ENCODE measurements around the gene PPIB. TPM values are rescaled to one million over a fixed set of nuclear protein-coding genes. Genes with fewer than 3 reads are reported as not detected.
"Not testable (repeated sequence)": the region's sequence is repeated elsewhere in the genome, so short reads cannot be mapped to it uniquely, and the experiment has no call there.

Gene PPIB
- total RNA-seq, 1 donor from 2014 or later, result 102 TPM

DNA sequence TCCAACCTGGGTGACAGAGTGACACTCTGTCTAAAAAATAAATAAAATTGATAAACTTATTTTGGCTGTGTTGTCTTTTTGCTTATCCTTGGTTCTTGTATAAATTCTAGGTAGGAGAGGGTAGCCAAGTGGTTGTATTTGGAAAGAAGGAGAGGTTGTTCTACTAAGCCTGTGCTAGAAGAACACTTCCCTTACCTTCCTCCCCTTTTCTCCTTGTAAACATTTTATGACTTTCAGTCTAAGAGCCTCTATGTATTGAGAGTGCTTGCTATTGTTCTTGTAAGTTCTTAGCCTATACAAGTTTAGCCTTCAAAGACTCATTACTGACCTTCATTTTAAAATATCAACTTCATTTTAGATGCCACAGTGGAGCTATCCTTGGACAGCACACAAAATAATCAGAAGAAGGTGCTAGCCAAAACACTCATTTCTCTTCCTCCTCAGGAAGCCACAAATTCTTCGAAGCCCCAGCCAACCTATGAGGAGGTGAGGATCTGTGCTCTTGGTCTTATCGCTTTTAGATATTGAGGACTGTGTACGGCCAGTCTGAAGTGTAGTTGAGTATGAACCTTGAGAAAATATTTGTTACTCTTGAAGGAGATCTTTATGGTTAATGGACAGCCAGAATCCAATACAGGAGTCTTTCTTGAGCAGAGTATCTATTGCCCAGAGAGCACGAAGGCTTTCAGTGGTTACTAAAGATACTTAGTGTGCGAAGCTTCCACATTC, 44.9 kb downstream of the PPIB start:
- Histone ChIP-seq H3K4me1 (peaks cover 10% of the 10 kb centered on the region), H3K27me3 (ENCODE audit: low read depth) (no peaks in the 10 kb centered on the region), H3K36me3 (peaks cover 100% of the 10 kb centered on the region), H3K4me3 (no peak overlapping the region), H3K9me3 (replicated peaks) (no peaks in the 10 kb centered on the region), H3K27ac (replicated peaks) (no peak overlapping the region)
- intact Hi-C loops (cut with micrococcal nuclease), result no loop called here
- DNase-seq, result no peak
- TF ChIP-seq, protein P1, sequence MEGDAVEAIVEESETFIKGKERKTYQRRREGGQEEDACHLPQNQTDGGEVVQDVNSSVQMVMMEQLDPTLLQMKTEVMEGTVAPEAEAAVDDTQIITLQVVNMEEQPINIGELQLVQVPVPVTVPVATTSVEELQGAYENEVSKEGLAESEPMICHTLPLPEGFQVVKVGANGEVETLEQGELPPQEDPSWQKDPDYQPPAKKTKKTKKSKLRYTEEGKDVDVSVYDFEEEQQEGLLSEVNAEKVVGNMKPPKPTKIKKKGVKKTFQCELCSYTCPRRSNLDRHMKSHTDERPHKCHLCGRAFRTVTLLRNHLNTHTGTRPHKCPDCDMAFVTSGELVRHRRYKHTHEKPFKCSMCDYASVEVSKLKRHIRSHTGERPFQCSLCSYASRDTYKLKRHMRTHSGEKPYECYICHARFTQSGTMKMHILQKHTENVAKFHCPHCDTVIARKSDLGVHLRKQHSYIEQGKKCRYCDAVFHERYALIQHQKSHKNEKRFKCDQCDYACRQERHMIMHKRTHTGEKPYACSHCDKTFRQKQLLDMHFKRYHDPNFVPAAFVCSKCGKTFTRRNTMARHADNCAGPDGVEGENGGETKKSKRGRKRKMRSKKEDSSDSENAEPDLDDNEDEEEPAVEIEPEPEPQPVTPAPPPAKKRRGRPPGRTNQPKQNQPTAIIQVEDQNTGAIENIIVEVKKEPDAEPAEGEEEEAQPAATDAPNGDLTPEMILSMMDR (IDR thresholded peaks at IDR 0.05; ENCODE audit: borderline replicate concordance), result no peak

DNA sequence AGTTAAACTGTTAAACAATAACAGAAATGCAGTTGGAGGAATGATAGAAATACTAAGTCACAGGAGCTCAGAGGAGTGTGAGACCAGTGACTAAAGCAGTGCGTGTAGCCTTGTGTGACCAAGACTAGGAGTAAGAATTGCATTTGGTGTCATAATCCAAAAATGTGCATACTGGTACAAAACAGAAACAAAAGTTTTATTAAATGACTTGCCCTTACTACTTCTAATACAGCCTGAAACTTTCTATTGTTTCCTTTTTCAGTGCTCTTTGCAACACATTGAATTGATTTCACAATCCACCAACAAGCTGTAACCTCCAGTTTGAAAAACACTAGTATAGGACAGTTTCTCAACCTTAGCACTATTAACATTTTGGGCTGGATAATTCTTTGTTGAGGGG, 49.9 kb downstream of the PPIB start:
- Histone ChIP-seq H3K27me3 (ENCODE audit: low read depth) (no peaks in the 10 kb centered on the region), H3K27ac (replicated peaks) (peak overlapping the region; percentile 29), H3K36me3 (peaks cover 55% of the 10 kb centered on the region), H3K4me1 (peaks cover 54% of the 10 kb centered on the region), H3K4me3 (no peak overlapping the region), H3K9me3 (replicated peaks) (no peaks in the 10 kb centered on the region)
- intact Hi-C loops (cut with micrococcal nuclease), result no loop called here
- DNase-seq, result no peak
- TF ChIP-seq, protein P1 (IDR thresholded peaks at IDR 0.05; ENCODE audit: borderline replicate concordance), result no peak

DNA sequence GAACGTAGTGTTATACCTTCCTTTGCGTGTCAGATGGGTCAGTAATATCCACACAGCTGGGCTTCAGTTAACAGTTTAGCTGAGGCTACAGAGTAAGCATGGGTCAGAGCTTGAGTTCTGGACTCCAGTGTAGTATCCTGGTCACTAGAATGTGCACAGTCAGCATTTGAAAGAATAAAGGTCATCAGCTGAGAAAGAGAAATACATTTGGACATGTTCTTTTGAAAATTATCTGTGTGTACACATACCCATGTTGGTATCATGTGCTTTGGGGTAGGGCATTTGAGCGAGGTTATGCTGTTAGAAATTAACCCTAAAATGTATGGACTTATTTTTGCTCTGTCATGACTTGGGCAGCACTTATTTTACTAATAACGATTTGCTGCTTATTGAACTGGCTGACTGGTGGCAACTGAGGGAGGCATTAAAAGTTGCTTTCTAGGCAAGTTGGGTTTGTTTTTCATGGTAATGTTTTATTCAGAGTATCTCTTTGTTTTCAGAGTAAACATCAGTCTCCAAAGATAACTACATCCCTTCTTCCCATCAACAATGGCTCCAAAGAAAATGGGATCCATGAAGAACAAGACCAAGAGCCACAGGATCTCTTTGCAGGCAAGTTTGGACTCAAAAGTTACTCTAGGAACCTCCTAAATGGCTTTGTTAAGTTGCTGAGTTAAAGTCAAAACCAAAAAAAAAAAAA, 50.6 kb downstream of the PPIB start:
- Histone ChIP-seq H3K4me1 (peaks cover 61% of the 10 kb centered on the region), H3K4me3 (no peak overlapping the region), H3K27me3 (ENCODE audit: low read depth) (no peaks in the 10 kb centered on the region), H3K9me3 (replicated peaks) (no peaks in the 10 kb centered on the region), H3K36me3 (peaks cover 49% of the 10 kb centered on the region), H3K27ac (replicated peaks) (peak overlapping the region; percentile 29)
- intact Hi-C loops (cut with micrococcal nuclease), result no loop called here
- TF ChIP-seq, protein P1 (IDR thresholded peaks at IDR 0.05; ENCODE audit: borderline replicate concordance), result no peak
- DNase-seq, result no peak

DNA sequence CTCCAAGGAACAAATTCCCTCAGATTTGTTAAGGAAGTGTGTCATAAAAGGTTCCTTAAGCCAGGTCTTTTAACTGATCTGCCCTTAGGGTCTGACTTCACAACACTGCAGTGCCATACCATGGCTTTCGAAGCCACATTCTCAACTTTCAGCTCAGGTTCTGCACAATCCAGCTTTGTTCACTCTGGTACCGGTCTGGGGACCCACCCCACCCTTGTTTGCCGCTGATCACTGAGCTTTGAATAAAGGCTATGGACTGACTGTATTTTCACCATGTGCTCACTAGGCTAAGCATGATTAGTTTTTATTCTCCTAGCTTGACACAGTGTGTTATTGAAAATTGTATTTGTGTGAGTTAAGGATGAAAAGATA, 51.2 kb downstream of the PPIB start:
- H3K4me1 ChIP-seq, result peaks cover 67% of the 10 kb centered on the region
- peak overlapping the region; percentile 29 for H3K27ac ChIP-seq (replicated peaks)
- H3K4me3 ChIP-seq, result no peak overlapping the region
- intact Hi-C loops (cut with micrococcal nuclease), result no loop called here
- no peak for DNase-seq
- TF ChIP-seq, protein P1 (IDR thresholded peaks at IDR 0.05; ENCODE audit: borderline replicate concordance), result no peak
- H3K36me3 ChIP-seq, result peaks cover 43% of the 10 kb centered on the region
- no peaks in the 10 kb centered on the region for H3K9me3 ChIP-seq (replicated peaks)
- no peaks in the 10 kb centered on the region for H3K27me3 ChIP-seq (ENCODE audit: low read depth)

DNA sequence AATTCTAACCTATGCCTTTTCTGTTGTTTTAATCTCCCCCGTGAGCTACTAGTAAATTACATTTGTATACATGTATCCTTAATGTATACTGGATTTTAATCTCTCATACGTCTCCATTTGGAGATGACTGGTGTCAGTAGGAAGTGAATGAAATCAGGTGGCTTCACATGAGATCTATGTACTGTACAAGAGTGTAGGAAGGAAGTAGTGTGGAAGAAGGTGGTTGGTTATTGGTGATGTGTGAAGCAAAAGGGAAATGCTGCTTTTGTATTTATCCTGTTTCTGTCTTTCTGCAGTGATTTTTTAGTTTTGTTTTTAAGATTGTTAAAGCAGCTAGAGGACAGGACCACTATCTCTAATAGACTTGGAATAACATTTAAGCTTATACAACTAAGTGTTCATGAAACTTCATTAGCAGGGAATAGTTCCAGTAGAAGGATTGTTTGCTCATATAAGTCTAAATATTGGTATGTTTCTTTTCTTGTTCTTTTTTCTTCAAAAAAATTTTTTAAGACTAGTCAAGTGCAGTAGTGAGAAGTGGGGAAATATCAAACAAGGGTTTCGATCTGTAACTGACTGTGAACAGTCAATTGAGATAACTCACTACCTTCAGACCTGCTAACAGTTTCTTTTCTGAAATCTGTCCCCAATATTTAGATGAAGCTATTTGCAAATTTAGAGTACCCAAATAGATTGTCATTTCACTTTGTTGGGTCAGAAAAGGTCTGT, 51.7 kb downstream of the PPIB start:
- intact Hi-C loops (cut with micrococcal nuclease), result no loop called here
- no peak for DNase-seq
- H3K9me3 ChIP-seq (replicated peaks), result no peaks in the 10 kb centered on the region
- H3K27me3 ChIP-seq (ENCODE audit: low read depth), result no peaks in the 10 kb centered on the region
- peak overlapping the region; percentile 57 for H3K27ac ChIP-seq (replicated peaks)
- TF ChIP-seq, protein P1 (IDR thresholded peaks at IDR 0.05; ENCODE audit: borderline replicate concordance), result no peak
- H3K4me1 ChIP-seq, result peaks cover 72% of the 10 kb centered on the region
- H3K4me3 ChIP-seq, result no peak overlapping the region
- H3K36me3 ChIP-seq, result peaks cover 37% of the 10 kb centered on the region

DNA sequence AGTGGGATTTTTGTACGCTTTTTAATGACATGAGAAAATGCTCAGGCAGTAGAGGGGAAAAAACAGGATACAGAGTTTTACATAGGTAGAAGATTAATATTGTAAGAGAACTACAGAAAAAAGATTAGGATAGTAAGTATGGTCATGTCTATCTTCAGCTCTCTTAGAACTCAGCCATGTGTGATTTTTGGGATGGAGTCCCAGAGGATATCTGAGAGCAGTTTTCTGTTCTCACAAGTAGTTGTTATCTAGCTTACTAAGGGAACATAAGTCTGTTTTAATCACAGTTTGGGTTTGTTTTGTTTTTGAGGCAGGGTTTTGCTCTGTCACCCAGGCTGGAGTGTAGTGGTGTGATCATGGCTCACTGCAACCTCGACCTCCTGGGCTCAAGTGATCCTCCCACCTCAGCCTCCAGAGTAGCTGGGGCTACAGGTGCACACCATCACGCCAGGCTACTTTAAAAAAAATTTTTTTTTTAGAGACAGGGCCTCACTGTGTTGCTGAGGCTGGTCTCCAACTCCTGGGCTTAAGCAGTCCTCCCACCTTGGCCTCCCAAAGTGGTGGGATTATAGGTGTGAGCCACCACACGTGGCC, 52.6 kb downstream of the PPIB start:
- H3K4me3 ChIP-seq; H3K9me3 ChIP-seq (replicated peaks); intact Hi-C loops (cut with micrococcal nuclease); DNase-seq; H3K27me3 ChIP-seq (ENCODE audit: low read depth): not testable (repeated sequence)
- H3K36me3 ChIP-seq, result peaks cover 28% of the 10 kb centered on the region
- H3K27ac ChIP-seq (replicated peaks), result peak overlapping the region; percentile 57
- peaks cover 81% of the 10 kb centered on the region for H3K4me1 ChIP-seq

All from left ventricle myocardium inferior (tissue), 1 donor.